PC-3 (cell line): Measurements from ENCODE around the gene ASXL1. TPM values are rescaled to one million over a fixed set of nuclear protein-coding genes. Genes with fewer than 3 reads are reported as not detected.

ENCODE experiments used
- ATAC-seq: fragments of 200-7000 bp; cut with Tn5 transposase; 2 replicates; pipeline ENCODE4 v1.9.1; 2020; ENCODE audit warnings: mild to moderate bottlenecking, moderate library complexity
- BruUV-seq: library from RNA; stranded (reverse); fragments of 400-500 nt; replicated peaks from 2 replicates; lab custom pipeline; 2021; lab: Mats Ljungman, UMichigan
- CTCF ChIA-PET: fragments of 300-600 bp; sonication (Branson Sonifier 250); formaldehyde crosslinking; loops from one replicate; lab custom pipeline; 2022; ENCODE audit warnings: antibody characterized with exemption; lab: Charles Lee
- POLR2A ChIA-PET: fragments of 300-600 bp; sonication (Branson Sonifier 250); formaldehyde crosslinking; loops from one replicate; lab custom pipeline; 2022; ENCODE audit warnings: antibody characterized with exemption; ENCODE audit not compliant: unreplicated experiment; lab: Charles Lee
- DNase-seq: peaks from one replicate; pipeline ENCODE4 v3.0.0-alpha.2; 2015
- H2AFZ ChIP-seq: fragments of 300-600 bp; sonication (generic); 2 replicates; pipeline ENCODE4 v1.6.0; 2016; ENCODE audit warnings: antibody characterized with exemption, low read length
- H3F3A ChIP-seq: fragments of 300-600 bp; sonication (generic); one replicate; pipeline ENCODE4 v1.6.0; 2017; ENCODE audit warnings: antibody characterized with exemption, low read length, control low read depth, mild to moderate bottlenecking; ENCODE audit not compliant: unreplicated experiment
- H3K27ac ChIP-seq: fragments of 300-600 bp; sonication (generic); 2 replicates; pipeline ENCODE4 v1.5.1; 2016; ENCODE audit warnings: mild to moderate bottlenecking, low read length
- H3K27me3 ChIP-seq: fragments of 300-600 bp; sonication (generic); 2 replicates; pipeline ENCODE4 v1.6.1; 2016; ENCODE audit warnings: low read length, mixed read lengths
- H3K36me3 ChIP-seq: fragments of 300-600 bp; sonication (generic); 2 replicates; pipeline ENCODE4 v1.6.1; 2016; ENCODE audit warnings: low read depth, mixed run types, low read length, mixed read lengths
- H3K4me1 ChIP-seq: fragments of 300-600 bp; sonication (generic); 2 replicates; pipeline ENCODE4 v1.5.1; 2016; ENCODE audit warnings: low read length; ENCODE audit not compliant: insufficient read depth
- H3K4me2 ChIP-seq: fragments of 300-600 bp; sonication (generic); 2 replicates; pipeline ENCODE4 v1.6.0; 2016; ENCODE audit warnings: low read length
- H3K4me3 ChIP-seq: fragments of 300-600 bp; sonication (generic); 2 replicates; pipeline ENCODE4 v1.5.1; 2016; ENCODE audit warnings: mild to moderate bottlenecking, low read length, mixed read lengths
- H3K79me2 ChIP-seq: fragments of 300-600 bp; sonication (generic); 2 replicates; pipeline ENCODE4 v1.6.1; 2017; ENCODE audit warnings: low read length, mixed read lengths
- H3K9ac ChIP-seq: fragments of 300-600 bp; sonication (generic); 2 replicates; pipeline ENCODE4 v1.6.0; 2016; ENCODE audit warnings: mild to moderate bottlenecking, low read length
- H3K9me2 ChIP-seq: fragments of 300-600 bp; sonication (generic); replicated peaks from 2 replicates; pipeline ENCODE4 v1.6.1; 2016; ENCODE audit warnings: mixed run types, low read length, mixed read lengths
- H3K9me3 ChIP-seq: fragments of 300-600 bp; sonication (generic); 2 replicates; pipeline ENCODE4 v1.6.1; 2016; ENCODE audit warnings: low read length, mixed read lengths
- H4K20me1 ChIP-seq: fragments of 300-600 bp; sonication (generic); 2 replicates; pipeline ENCODE4 v1.6.1; 2016; ENCODE audit warnings: low read length, mixed read lengths
- EZH2 ChIP-seq: fragments of 300-600 bp; sonication (generic); IDR thresholded peaks from one replicate; pipeline ENCODE4 v1.6.1; 2017; ENCODE audit warnings: antibody characterized with exemption, mild to moderate bottlenecking, low read length; ENCODE audit not compliant: unreplicated experiment
- EZH2phosphoT487 ChIP-seq: fragments of 300-600 bp; sonication (generic); IDR thresholded peaks from 2 replicates; pipeline ENCODE4 v1.6.1; 2018; ENCODE audit warnings: mild to moderate bottlenecking, antibody characterized with exemption, low read length, borderline replicate concordance
- intact Hi-C: fragments of 100-400 bp; cut with micrococcal nuclease; formaldehyde crosslinking; loops from 2 replicates; pipeline ENCODE4 v1.9.0; 2023
- total RNA-seq: library from RNA; depleted of rRNA; stranded (reverse); fragments of >200 nt; gene quantifications from 2 replicates; pipeline ENCODE4 v1.2.3, GENCODE V29; 2014
- TF ChIP-seq, protein P1 (sequence below): fragments of 300-600 bp; sonication (generic); conservative IDR thresholded peaks from 2 replicates; pipeline ENCODE4 v1.5.1; 2017; ENCODE audit warnings: antibody characterized with exemption, low read depth, mild to moderate bottlenecking, low read length

Gene ASXL1
- total RNA-seq, 1 experiment from 2014 or later, result 42.8 TPM

DNA sequence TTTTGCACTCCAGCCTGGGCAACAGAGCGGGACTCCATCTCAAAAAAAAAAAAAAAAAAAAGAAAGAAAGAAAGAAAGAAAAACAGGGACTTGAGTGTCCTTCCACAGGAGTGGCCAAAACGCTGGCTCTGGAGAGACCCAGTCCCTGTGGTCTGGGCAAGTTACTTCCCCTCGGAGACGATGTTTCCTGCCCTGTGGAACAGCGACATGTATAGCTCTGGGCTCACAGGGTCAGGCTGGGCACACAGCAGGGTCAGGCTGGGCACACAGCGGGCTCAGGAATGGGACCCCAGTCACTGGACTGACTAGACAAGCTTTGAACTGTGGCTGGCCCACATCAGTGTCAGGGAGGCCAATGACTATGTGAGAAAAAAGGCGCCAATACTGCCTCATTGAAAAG lies 110.7 kb downstream of the ASXL1 start:
- BruUV-seq, result no TSS peak
- POLR2A ChIA-PET, result no interaction called here
- CTCF ChIA-PET, result no interaction called here

GRCh38 chr20:32470025-32470861 lies 112.1 kb downstream of the ASXL1 start:
- no peak overlapping the region for H3K4me3 ChIP-seq

More for the DNA sequence above, 110.7 kb downstream of the ASXL1 start:
- Histone ChIP-seq H3K27ac (no peak overlapping the region), H3K36me3 (no peaks in the 10 kb centered on the region), H3F3A (no peaks in the 10 kb centered on the region), H3K9me3 (no peaks in the 10 kb centered on the region), H3K4me3 (no peak overlapping the region), H3K27me3 (no peaks in the 10 kb centered on the region), H3K79me2 (peaks cover 4% of the 10 kb centered on the region; the same call in 1 of the 2 replicates), H3K4me2 (no peak overlapping the region), H3K9me2 (no peaks in the 10 kb centered on the region), H4K20me1 (no peaks in the 10 kb centered on the region), H2AFZ (no peak overlapping the region), H3K4me1 (no peaks in the 10 kb centered on the region), H3K9ac (no peak overlapping the region)
- intact Hi-C loops, result no loop called here
- TF ChIP-seq EZH2 (no peak), EZH2phosphoT487 (no peak)
- TF ChIP-seq, protein P1, sequence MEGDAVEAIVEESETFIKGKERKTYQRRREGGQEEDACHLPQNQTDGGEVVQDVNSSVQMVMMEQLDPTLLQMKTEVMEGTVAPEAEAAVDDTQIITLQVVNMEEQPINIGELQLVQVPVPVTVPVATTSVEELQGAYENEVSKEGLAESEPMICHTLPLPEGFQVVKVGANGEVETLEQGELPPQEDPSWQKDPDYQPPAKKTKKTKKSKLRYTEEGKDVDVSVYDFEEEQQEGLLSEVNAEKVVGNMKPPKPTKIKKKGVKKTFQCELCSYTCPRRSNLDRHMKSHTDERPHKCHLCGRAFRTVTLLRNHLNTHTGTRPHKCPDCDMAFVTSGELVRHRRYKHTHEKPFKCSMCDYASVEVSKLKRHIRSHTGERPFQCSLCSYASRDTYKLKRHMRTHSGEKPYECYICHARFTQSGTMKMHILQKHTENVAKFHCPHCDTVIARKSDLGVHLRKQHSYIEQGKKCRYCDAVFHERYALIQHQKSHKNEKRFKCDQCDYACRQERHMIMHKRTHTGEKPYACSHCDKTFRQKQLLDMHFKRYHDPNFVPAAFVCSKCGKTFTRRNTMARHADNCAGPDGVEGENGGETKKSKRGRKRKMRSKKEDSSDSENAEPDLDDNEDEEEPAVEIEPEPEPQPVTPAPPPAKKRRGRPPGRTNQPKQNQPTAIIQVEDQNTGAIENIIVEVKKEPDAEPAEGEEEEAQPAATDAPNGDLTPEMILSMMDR, result no peak
- DNase-seq (no peak), ATAC-seq (no peak)

More at GRCh38 chr20:32470025-32470861, 112.1 kb downstream of the ASXL1 start:
- Histone ChIP-seq H4K20me1 (no peaks in the 10 kb centered on the region), H3K9me3 (no peaks in the 10 kb centered on the region), H3F3A (no peaks in the 10 kb centered on the region), H3K4me1 (peaks cover 9% of the 10 kb centered on the region), H3K27me3 (no peaks in the 10 kb centered on the region), H3K9ac (no peak overlapping the region), H2AFZ (no peak overlapping the region), H3K9me2 (no peaks in the 10 kb centered on the region), H3K36me3 (no peaks in the 10 kb centered on the region), H3K4me2 (no peak overlapping the region), H3K27ac (no peak overlapping the region), H3K79me2 (peaks cover 4% of the 10 kb centered on the region; the same call in 1 of the 2 replicates)
- BruUV-seq, result no TSS peak
- peak; percentile 38 for DNase-seq
- no peak for TF ChIP-seq EZH2phosphoT487
- TF ChIP-seq, protein P1, result peak; percentile 61
- ATAC-seq, result peak; percentile 30
- intact Hi-C loops, result no loop called here
- ChIA-PET CTCF (no interaction called here), POLR2A (no interaction called here)
